HG03175 (cell line): Measurements from ENCODE around the gene HAPLN3.
A peak's percentile ranks its signal among the peaks of the same experiment; 100 is the strongest.

Experiments
- ATAC-seq: cut with Tn5 transposase; IDR thresholded peaks from one replicate; pipeline ENCODE4 v1.9.1; 2021; ENCODE audit warnings: mild to moderate bottlenecking, moderate library complexity; ENCODE audit not compliant: unreplicated experiment

The HAPLN3 gene

GRCh38 chr15:88911766-88912118, 16.4 kb upstream of the HAPLN3 start:
- no peak for ATAC-seq

GRCh38 chr15:88909956-88910831, 14.8 kb upstream of the HAPLN3 start:
- no peak for ATAC-seq

- ATAC-seq: no peak
Measured at GRCh38 chr15:88908697-88909621, 13.6 kb upstream of the HAPLN3 start.

GRCh38 chr15:88908123-88908522, 12.8 kb upstream of the HAPLN3 start:
- ATAC-seq: no peak

- ATAC-seq: no peak
Measured at GRCh38 chr15:88907111-88907510, 11.8 kb upstream of the HAPLN3 start.

GRCh38 chr15:88906551-88906950, 11.2 kb upstream of the HAPLN3 start:
- ATAC-seq: no peak

- ATAC-seq: no peak
Measured at GRCh38 chr15:88906130-88906529, 10.8 kb upstream of the HAPLN3 start.

- ATAC-seq: no peak
Measured at GRCh38 chr15:88905576-88905975, 10.2 kb upstream of the HAPLN3 start.

- ATAC-seq: peak; percentile 89
Measured at GRCh38 chr15:88904624-88905327, 9.4 kb upstream of the HAPLN3 start.

- no peak for ATAC-seq
Measured at GRCh38 chr15:88904257-88904623, 8.9 kb upstream of the HAPLN3 start.

GRCh38 chr15:88902846-88903245, 7.5 kb upstream of the HAPLN3 start:
- no peak for ATAC-seq

GRCh38 chr15:88902221-88902835, 7.0 kb upstream of the HAPLN3 start:
- ATAC-seq: no peak

- no peak for ATAC-seq
Measured at GRCh38 chr15:88901508-88902220, 6.3 kb upstream of the HAPLN3 start.

- no peak for ATAC-seq
Measured at GRCh38 chr15:88900982-88901418, 5.7 kb upstream of the HAPLN3 start.

- ATAC-seq: no peak
Measured at GRCh38 chr15:88900309-88900981, 5.1 kb upstream of the HAPLN3 start.

GRCh38 chr15:88899251-88899650, 3.9 kb upstream of the HAPLN3 start:
- ATAC-seq: no peak

GRCh38 chr15:88898736-88899135, 3.4 kb upstream of the HAPLN3 start:
- no peak for ATAC-seq

- ATAC-seq: no peak
Measured at GRCh38 chr15:88897456-88898194, 2.3 kb upstream of the HAPLN3 start.

- ATAC-seq: no peak
Measured at GRCh38 chr15:88897142-88897455, 1.8 kb upstream of the HAPLN3 start.
